DND-41 (cell line): ENCODE results near the gene SND1.

Experiments
- EZH2 ChIP-seq: IDR thresholded peaks from 3 replicates; pipeline ENCODE4 v1.6.1; 2012; ENCODE audit warnings: borderline replicate concordance, low read depth, mild to moderate bottlenecking, moderate library complexity, low read length, inconsistent platforms; ENCODE audit not compliant: severe bottlenecking
- TF ChIP-seq, protein P1 (sequence below): IDR thresholded peaks from 2 replicates; pipeline ENCODE4 v1.5.1; 2012; ENCODE audit warnings: borderline replicate concordance, low read length, moderate library complexity, mild to moderate bottlenecking; ENCODE audit not compliant: poor library complexity, severe bottlenecking; ENCODE audit errors: extremely low read depth

DNA sequence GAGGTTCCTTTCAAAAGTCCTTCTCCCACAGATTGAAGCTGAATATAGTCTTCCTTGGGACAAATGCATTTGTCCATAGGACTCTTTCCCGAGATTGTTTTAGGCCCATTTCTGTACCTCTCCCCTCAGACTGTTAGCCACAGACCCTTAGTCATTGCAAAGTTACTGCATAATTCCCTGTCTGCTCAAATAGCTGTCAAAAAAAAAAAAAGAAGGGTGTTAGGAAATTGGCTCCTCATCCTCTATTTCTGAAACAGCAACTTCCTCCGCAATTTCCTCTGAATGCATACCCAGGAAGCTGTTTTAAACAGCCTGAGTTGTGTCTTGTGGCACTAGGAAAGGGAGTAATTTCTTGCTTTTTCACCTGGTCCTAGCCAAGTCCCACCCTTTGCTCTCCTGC, 373.8 kb downstream of the SND1 start:
- TF ChIP-seq, protein P1, sequence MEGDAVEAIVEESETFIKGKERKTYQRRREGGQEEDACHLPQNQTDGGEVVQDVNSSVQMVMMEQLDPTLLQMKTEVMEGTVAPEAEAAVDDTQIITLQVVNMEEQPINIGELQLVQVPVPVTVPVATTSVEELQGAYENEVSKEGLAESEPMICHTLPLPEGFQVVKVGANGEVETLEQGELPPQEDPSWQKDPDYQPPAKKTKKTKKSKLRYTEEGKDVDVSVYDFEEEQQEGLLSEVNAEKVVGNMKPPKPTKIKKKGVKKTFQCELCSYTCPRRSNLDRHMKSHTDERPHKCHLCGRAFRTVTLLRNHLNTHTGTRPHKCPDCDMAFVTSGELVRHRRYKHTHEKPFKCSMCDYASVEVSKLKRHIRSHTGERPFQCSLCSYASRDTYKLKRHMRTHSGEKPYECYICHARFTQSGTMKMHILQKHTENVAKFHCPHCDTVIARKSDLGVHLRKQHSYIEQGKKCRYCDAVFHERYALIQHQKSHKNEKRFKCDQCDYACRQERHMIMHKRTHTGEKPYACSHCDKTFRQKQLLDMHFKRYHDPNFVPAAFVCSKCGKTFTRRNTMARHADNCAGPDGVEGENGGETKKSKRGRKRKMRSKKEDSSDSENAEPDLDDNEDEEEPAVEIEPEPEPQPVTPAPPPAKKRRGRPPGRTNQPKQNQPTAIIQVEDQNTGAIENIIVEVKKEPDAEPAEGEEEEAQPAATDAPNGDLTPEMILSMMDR = no peak
- no peak for TF ChIP-seq EZH2
